CD4-positive, alpha-beta T cell treated with Interleukin-6 at 100 ng/mL for 8 hours (primary cell): ENCODE data around the gene C11orf97.
"Not testable (repeated sequence)": the region's sequence is repeated elsewhere in the genome, so short reads cannot be mapped to it uniquely, and the experiment has no call there.

Source experiments
- DNase-seq: peaks from one replicate; pipeline ENCODE4 v3.0.0-alpha.2; 2020; ENCODE audit warnings: mixed read lengths, low spot score

C11orf97 gene

GRCh38 chr11:94525546-94526324, 13.5 kb downstream of the C11orf97 start:
- no peak for DNase-seq

- no peak for DNase-seq
These were observed 14.6 kb downstream of the C11orf97 start for GRCh38 chr11:94526645-94527438.

GRCh38 chr11:94528551-94528950, 16.3 kb downstream of the C11orf97 start:
- DNase-seq, result no peak

GRCh38 chr11:94532211-94532610, 19.9 kb downstream of the C11orf97 start:
- DNase-seq, result no peak

- no peak for DNase-seq
These were observed 20.9 kb downstream of the C11orf97 start for GRCh38 chr11:94533206-94533605.

- DNase-seq, result no peak
These were observed 21.7 kb downstream of the C11orf97 start for GRCh38 chr11:94533696-94534630.

GRCh38 chr11:94536386-94536785, 24.1 kb downstream of the C11orf97 start:
- DNase-seq, result no peak

- DNase-seq, result no peak
These were observed 24.9 kb downstream of the C11orf97 start for GRCh38 chr11:94537031-94537600.

GRCh38 chr11:94539420-94539819, 27.2 kb downstream of the C11orf97 start:
- DNase-seq, result no peak

- DNase-seq, result peak; percentile 58
These were observed 31.7 kb downstream of the C11orf97 start, which contains the start of gene FUT4 for GRCh38 chr11:94543695-94544645. Gene FUT4, plus strand, starts transcription at chr11:94543921. Its CDS starts 213 bp downstream, at chr11:94544134.

GRCh38 chr11:94544646-94545263, 32.5 kb downstream of the C11orf97 start:
- no peak for DNase-seq

GRCh38 chr11:94545264-94546161, 33.3 kb downstream of the C11orf97 start:
- DNase-seq, result no peak

GRCh38 chr11:94546162-94546470, 33.9 kb downstream of the C11orf97 start:
- DNase-seq, result no peak

- no peak for DNase-seq
These were observed 34.6 kb downstream of the C11orf97 start for GRCh38 chr11:94546886-94547285.

GRCh38 chr11:94549146-94549545, 36.9 kb downstream of the C11orf97 start:
- DNase-seq, result no peak

GRCh38 chr11:94550513-94550912, 38.3 kb downstream of the C11orf97 start:
- DNase-seq, result no peak

GRCh38 chr11:94553938-94554337, 41.7 kb downstream of the C11orf97 start:
- no peak for DNase-seq

- DNase-seq, result not testable (repeated sequence)
These were observed 43.6 kb downstream of the C11orf97 start for GRCh38 chr11:94555752-94556329.

- DNase-seq, result no peak
These were observed 45.2 kb downstream of the C11orf97 start for GRCh38 chr11:94557421-94557820.
